Measurements from ENCODE around the gene ABCA4. TPM values are rescaled to one million over a fixed set of nuclear protein-coding genes. Genes with fewer than 3 reads are reported as not detected.
"Not testable (repeated sequence)": the region's sequence is repeated elsewhere in the genome, so short reads cannot be mapped to it uniquely, and the experiment has no call there.

Gene ABCA4
- polyA plus RNA-seq, 10 donors: 0.32 to 1.6 (median 0.92) TPM

- no peak for DNase-seq
Measured at GRCh38 chr1:94011129-94011528, 109.8 kb downstream of the ABCA4 start.

DNA sequence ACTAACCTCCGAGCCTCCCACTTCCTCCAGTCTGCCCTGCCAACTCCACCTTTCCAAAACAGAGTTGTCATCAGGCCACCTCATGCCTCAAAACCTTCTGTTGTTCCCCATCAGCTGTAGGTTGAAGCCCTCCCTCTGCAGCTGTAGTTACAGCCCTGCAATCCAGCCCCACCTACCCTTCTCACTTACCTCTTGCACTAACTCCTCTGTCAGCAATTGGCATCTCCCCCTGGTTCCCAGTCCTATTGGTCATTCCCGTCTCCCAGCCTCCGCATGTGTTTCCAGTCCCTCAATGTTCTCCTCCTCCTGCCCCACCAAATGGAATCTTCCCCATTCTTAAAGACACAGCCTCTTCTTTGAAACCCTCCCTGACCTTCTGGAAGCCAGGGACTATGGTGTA is 111.6 kb downstream of the ABCA4 start:
- no peak for DNase-seq

GRCh38 chr1:94006604-94007003 is 114.3 kb downstream of the ABCA4 start:
- DNase-seq: no peak

- no peak for DNase-seq
Measured at GRCh38 chr1:94004924-94005323, 116.0 kb downstream of the ABCA4 start.

DNA sequence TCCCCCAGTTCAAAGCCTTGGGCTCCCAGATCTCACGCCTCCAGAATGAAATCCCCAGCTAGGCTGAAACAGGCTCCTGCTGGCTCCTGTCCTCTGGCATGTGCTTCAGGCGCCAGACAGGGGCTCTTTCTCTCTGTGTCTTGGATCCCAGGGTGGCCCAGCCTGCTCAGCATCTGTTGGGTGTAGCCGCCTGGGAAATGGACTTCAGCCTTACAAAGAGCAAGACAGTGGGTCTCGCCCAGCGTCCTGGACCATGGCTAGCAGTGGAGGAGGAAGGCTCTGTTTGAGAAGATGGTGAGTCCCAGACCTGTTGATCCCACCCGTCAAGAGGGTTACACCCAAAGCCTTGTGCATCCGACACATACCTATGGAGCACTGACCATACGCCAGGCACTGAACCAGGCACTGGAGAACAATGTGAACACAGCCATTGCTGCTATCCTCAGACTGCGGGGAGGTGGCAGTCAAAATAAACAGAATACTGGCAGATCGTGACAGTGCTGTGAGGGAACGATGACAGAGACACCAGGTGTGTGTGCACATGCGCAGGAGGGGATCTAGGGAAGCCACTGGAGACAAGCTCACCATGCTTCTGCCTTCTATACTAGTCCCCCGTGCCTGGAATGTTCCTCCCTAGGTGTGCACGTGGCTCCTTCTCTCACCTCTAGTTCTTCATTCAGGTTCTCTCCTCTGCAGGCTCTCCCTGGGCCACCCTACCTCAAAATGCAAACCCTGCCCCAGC is 118.7 kb downstream of the ABCA4 start:
- no peak for DNase-seq

DNA sequence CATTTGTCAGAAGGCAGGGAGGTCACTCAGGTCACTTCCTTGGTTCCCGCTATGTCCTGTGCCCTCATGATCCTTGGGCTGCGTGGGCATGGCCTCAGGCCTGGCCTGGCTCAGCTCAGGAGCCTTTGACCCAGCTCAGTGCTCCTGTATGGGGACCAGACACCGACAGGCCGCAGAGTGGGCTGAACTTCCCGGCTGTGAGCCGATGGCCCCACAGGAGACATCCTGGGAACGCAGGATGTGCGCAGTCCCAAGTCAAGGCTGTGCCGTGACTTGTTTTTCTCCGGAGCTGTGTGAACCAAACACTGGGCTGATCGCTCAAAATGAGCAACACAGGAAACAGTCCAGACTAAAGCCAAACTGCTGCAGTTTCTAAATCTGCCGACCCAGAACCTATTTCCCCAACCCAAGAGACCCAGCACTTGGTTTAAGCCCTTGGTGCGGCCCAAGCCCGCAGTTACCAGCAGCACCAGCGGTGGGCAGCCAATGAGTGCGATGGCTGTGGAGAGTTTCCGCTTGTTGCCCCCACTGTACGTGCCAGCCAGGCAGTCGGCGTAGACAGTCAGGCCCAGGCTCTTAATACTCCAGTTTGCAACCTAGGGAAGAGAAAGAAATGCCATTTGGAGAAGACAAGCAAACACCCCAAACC is 119.4 kb downstream of the ABCA4 start:
- no peak for DNase-seq

DNA sequence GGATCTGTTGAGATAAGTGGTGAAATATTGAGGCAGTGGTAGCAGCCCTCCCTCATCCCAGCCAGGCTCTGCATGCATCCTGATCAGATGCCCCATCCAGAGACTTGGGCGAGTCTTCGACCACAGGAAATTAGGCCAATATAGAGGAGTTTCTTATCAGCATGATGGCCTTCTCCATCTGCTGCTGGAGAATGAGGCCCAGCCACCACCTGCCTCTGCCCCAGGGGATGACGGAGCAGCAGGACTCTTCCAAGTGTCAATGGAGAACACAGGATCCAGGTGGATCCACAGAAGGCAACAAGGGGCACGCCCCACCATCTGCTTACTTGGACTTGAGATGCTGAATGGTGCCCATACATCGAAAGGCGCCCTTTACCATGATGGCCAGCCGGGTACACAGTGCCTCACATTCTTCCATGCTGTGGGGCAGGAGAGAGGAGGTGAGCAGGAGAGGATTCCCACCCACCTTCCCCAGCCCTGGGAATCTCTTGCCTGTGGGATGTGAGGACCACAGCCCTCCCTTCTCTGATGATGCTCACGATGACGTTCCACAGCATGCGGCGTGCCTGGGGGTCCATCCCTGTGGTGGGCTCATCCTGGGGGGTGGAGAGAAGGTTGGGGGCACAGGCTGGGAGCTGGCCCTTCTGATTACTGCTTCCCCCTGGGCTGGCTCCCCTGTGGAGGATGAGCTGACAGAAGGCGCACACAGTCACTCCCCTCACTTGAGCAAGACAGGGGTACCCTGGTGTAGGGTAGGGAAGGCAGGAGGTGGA is 120.3 kb downstream of the ABCA4 start:
- DNase-seq: no peak

- no peak for DNase-seq
Measured at GRCh38 chr1:93999840-94000415, 121.0 kb downstream of the ABCA4 start.

DNA sequence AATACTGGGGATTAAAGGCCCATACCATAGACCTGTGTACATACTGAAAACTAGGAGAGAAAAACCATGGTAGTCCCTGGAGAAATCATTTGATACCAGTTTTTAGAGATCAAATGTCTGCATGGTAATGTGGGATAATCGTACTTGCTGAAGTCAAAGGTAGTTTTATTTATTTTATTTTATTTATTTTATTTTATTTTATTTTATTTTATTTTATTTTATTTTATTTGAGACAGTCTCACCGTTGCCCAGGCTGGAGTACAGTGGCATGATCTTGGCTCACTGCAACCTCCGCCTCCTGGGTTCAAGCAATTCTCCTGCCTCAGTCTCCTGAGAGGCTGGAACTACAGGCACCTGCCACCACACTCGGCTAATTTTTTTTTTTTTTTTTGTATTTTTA is 122.4 kb downstream of the ABCA4 start:
- DNase-seq: not testable (repeated sequence)

DNA sequence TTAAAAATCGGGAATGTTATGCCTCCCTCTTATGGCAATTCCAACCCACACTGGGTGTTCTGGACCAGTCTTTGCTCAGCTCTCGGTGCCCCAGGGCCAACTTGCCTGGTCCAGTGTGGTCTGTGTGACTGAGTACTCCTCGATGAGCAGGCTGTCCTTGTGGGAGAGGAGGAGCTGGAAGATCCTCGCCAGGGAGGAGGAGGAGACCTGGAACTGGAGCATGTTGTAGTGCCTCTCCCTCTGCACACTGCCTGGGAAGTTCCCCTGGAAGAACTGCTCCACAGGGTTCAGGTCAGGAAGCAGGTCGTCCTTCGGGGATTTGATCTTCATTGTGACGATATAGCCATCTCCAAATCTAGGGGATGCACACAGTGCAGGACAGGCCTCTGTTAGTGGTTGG is 123.2 kb downstream of the ABCA4 start:
- no peak for DNase-seq

DNA sequence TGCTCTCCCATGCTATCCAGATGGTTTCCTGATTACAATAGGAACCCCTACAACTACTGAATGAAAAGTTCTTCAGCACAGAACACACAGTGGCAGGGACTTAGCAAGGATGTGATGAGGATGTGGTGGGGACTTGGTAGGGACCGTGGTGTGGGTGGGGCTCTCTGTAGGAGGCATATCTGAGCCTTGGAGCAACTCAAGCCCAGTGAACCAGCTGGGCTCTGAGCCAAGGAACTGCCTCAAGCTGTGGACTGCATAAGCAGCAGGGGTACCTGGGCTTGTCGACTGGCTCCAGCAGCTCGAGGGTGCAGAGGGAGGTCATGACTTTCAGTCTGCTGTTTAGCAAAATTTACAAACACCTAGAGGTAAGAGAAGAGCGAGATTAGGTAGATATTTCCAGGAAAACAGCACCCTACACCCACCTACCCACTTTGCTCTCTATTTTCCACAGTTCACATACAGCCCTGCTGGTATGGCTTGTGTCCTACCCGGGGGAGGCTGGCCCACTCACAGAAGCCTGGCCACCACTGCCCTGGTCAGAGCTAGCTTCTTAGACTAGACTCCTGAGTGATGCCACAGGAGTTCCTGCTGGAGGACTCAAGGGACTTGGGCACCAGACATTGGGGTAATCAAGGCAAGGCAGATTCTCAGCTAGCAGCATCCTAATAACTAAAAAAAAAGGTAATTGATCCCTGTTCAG is 125.0 kb downstream of the ABCA4 start:
- DNase-seq: no peak

- DNase-seq: no peak
Measured at GRCh38 chr1:93993731-93994130, 127.2 kb downstream of the ABCA4 start.

- no peak for DNase-seq
Measured at GRCh38 chr1:93992954-93993353, 128.0 kb downstream of the ABCA4 start.

- DNase-seq: no peak
Measured at GRCh38 chr1:93992190-93992589, 128.8 kb downstream of the ABCA4 start.

- DNase-seq: no peak
Measured at GRCh38 chr1:93991271-93991670, 129.7 kb downstream of the ABCA4 start.

DNA sequence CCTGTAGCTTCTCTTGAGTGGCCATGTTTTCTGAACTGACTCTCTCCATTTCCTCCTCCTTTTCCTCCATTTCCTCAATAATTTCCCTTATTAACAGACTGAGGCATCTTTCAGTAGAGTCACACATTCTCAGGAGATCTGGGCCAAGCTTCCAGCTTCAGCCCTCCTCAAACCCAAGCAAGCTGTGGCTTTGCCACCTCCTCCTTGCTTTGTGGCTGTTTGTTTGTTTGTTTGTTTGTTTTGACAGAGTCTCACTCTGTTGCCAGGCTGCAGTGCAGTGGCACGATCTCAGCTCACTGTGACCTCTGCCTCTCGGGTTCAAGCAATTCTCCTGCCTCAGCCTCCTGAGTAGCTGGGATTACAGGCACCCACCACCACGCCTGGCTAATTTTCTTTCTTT is 130.5 kb downstream of the ABCA4 start:
- DNase-seq: not testable (repeated sequence)

- no peak for DNase-seq
Measured at GRCh38 chr1:93990010-93990409, 130.9 kb downstream of the ABCA4 start.

GRCh38 chr1:93989601-93990000 is 131.3 kb downstream of the ABCA4 start:
- no peak for DNase-seq

DNA sequence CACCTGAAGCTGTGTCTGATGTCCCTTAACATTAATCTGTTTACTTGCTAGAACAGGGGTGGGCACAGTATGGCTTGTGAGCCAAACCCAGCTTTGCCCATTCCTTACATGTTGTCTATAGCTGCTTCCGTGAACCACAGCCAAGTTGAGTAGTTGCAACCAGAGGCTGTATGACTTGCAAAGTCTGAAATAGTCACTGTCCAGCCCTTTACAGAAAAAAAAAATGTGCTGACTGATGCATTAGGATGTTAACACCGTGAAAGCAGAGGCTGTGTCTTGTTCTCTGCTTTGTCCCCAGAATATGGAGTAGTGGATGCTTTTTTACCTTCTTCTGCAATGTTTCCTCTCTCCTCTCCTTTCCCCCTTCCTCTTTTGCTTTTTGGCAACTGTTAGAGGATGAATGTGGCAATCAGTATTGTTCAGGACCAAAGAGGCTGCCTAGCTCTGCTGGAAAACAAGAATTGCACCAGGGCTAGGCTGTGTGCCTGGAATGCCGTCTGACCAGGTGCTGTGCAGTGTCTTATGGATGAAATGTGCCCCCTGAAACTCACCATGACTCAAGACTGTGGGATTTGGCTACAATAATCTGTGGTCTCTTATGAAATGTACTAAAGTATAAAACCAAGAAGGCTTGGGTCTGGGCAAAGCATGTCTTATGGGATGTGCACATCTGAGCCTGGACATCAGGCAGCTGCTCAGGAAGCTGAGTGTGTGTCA is 132.2 kb downstream of the ABCA4 start:
- DNase-seq: peak in 1 of 3 donors; percentile 16

- DNase-seq: no peak
Measured at GRCh38 chr1:93981274-93981667, 139.7 kb downstream of the ABCA4 start.

Measured in muscle of back (tissue), 11 donors.